Skeletal muscle tissue (tissue), 4 donors: ENCODE measurements around the gene PAIP2B. TPM values are rescaled to one million over a fixed set of nuclear protein-coding genes. Genes with fewer than 3 reads are reported as not detected.

Source experiments
- H3K27ac ChIP-seq: one replicate; pipeline ENCODE4 v1.7.0; 2013; ENCODE audit warnings: mild to moderate bottlenecking, low read depth, low read length, inconsistent platforms
- H3K27me3 ChIP-seq, 3 donors: one replicate each; pipeline ENCODE4 v1.7.0; 2013; ENCODE audit warnings: low read length in 3 of 3; ENCODE audit not compliant: control insufficient read depth in 3 of 3, insufficient read depth in 3 of 3
- H3K36me3 ChIP-seq, 3 donors: one replicate each; pipeline ENCODE4 v1.7.0; 2013; ENCODE audit warnings: low read length in 3 of 3; ENCODE audit not compliant: control insufficient read depth in 3 of 3, insufficient read depth in 3 of 3
- H3K4me1 ChIP-seq, 3 donors: one replicate each; pipeline ENCODE4 v1.7.0; 2013; ENCODE audit warnings: low read length in 3 of 3, mild to moderate bottlenecking in 3 of 3; ENCODE audit not compliant: control insufficient read depth in 3 of 3, insufficient read depth in 3 of 3
- H3K4me3 ChIP-seq, 3 donors: one replicate each; pipeline ENCODE4 v1.7.0; 2013; ENCODE audit warnings: low read length in 3 of 3
- H3K9ac ChIP-seq, 3 donors: one replicate each; pipeline ENCODE4 v1.7.0; 2013; ENCODE audit warnings: low read length in 3 of 3, mild to moderate bottlenecking in 3 of 3, moderate library complexity in 2 of 3, low read depth in 1 of 3
- H3K9me3 ChIP-seq, 3 donors: one replicate each; pipeline ENCODE4 v1.7.0; 2013; ENCODE audit warnings: low read length in 3 of 3; ENCODE audit not compliant: control insufficient read depth in 3 of 3
- total RNA-seq: library from RNA; depleted of rRNA; stranded (reverse); fragments of >200 nt; gene quantifications from one replicate; pipeline ENCODE4 v1.2.3, GENCODE V29; 2014
- donor health status: Osteomylitis.

The PAIP2B gene
- total RNA-seq, 1 donor from 2014 or later: 5.7 TPM

- Histone ChIP-seq H3K9me3 (no peaks in the 10 kb centered on the region), H3K36me3 (peaks cover 0 to 4% (median 0%) of the 10 kb centered on the region in 3 donors), H3K4me1 (peaks cover 4 to 13% (median 10%) of the 10 kb centered on the region in 3 donors), H3K27ac (no peak overlapping the region), H3K4me3 (peak overlapping the region; percentile 60 to 97 (median 94)), H3K27me3 (no peaks in the 10 kb centered on the region), H3K9ac (peak overlapping the region; percentile 38 to 97 (median 88))
Measured at GRCh38 chr2:71224457-71224856, 2.4 kb downstream of the PAIP2B start.

- Histone ChIP-seq H3K4me3 (no peak overlapping the region), H3K27me3 (no peaks in the 10 kb centered on the region), H3K36me3 (peaks cover 0 to 4% (median 0%) of the 10 kb centered on the region in 3 donors), H3K27ac (no peak overlapping the region), H3K9ac (peak overlapping the region in 2 of 3 donors; percentile 88 to 97), H3K9me3 (no peaks in the 10 kb centered on the region), H3K4me1 (peaks cover 4 to 13% (median 10%) of the 10 kb centered on the region in 3 donors)
Measured at GRCh38 chr2:71223767-71224333, 3.1 kb downstream of the PAIP2B start.

- H3K27me3 ChIP-seq: no peaks in the 10 kb centered on the region
- H3K9ac ChIP-seq: no peak overlapping the region
- no peak overlapping the region for H3K27ac ChIP-seq
- H3K36me3 ChIP-seq: peaks cover 0 to 4% (median 0%) of the 10 kb centered on the region in 3 donors
- peaks cover 0 to 7% (median 5%) of the 10 kb centered on the region in 3 donors for H3K4me1 ChIP-seq
- no peaks in the 10 kb centered on the region for H3K9me3 ChIP-seq
- no peak overlapping the region for H3K4me3 ChIP-seq
Measured at GRCh38 chr2:71220743-71221142, 6.2 kb downstream of the PAIP2B start.

GRCh38 chr2:71216501-71216900, 10.4 kb downstream of the PAIP2B start:
- Histone ChIP-seq H3K4me3 (no peak overlapping the region), H3K36me3 (no peaks in the 10 kb centered on the region), H3K4me1 (peaks cover 0 to 3% (median 0%) of the 10 kb centered on the region in 3 donors)

DNA sequence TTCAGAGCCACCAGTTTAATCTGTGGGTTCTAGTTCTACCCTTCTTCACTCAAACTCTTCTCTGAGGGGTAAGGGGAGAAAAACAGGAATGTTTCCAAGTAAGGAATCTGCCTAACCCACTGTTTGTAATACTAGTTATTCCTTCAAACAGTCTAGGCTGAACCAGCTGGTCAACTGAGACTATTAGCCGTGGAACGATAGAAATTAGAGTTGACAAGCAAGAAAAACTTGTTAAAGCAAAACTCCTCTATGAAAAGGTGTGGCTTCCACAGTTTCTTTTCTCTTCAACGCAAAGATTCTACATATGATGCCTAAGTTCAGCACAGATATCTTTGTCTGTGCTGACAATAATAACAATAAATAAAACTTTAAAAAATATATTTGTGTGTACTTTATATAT, 11.5 kb downstream of the PAIP2B start:
- no peak overlapping the region for H3K4me3 ChIP-seq
- no peaks in the 10 kb centered on the region for H3K36me3 ChIP-seq
- H3K9me3 ChIP-seq: no peaks in the 10 kb centered on the region
- H3K27me3 ChIP-seq: no peaks in the 10 kb centered on the region
- H3K9ac ChIP-seq: no peak overlapping the region
- no peak overlapping the region for H3K27ac ChIP-seq
- peaks cover 0 to 3% (median 0%) of the 10 kb centered on the region in 3 donors for H3K4me1 ChIP-seq

More at GRCh38 chr2:71216501-71216900, 10.4 kb downstream of the PAIP2B start:
- Histone ChIP-seq H3K9ac (no peak overlapping the region), H3K27ac (no peak overlapping the region), H3K27me3 (no peaks in the 10 kb centered on the region), H3K9me3 (no peaks in the 10 kb centered on the region)

- Histone ChIP-seq H3K9me3 (no peaks in the 10 kb centered on the region), H3K27ac (no peak overlapping the region), H3K36me3 (no peaks in the 10 kb centered on the region), H3K4me3 (no peak overlapping the region), H3K9ac (no peak overlapping the region), H3K27me3 (no peaks in the 10 kb centered on the region), H3K4me1 (peaks cover 0 to 3% (median 0%) of the 10 kb centered on the region in 3 donors)
Measured at GRCh38 chr2:71212336-71212735, 14.6 kb downstream of the PAIP2B start.

GRCh38 chr2:71210292-71210691, 16.6 kb downstream of the PAIP2B start:
- H3K27ac ChIP-seq: no peak overlapping the region
- H3K9me3 ChIP-seq: no peaks in the 10 kb centered on the region
- no peak overlapping the region for H3K9ac ChIP-seq
- no peaks in the 10 kb centered on the region for H3K4me1 ChIP-seq
- no peaks in the 10 kb centered on the region for H3K27me3 ChIP-seq
- H3K4me3 ChIP-seq: no peak overlapping the region
- no peaks in the 10 kb centered on the region for H3K36me3 ChIP-seq

- no peaks in the 10 kb centered on the region for H3K9me3 ChIP-seq
- no peak overlapping the region for H3K27ac ChIP-seq
- no peaks in the 10 kb centered on the region for H3K4me1 ChIP-seq
- no peaks in the 10 kb centered on the region for H3K36me3 ChIP-seq
- H3K4me3 ChIP-seq: no peak overlapping the region
- no peak overlapping the region for H3K9ac ChIP-seq
- H3K27me3 ChIP-seq: no peaks in the 10 kb centered on the region
Measured at GRCh38 chr2:71208756-71209155, 18.1 kb downstream of the PAIP2B start.

GRCh38 chr2:71207601-71208000, 19.3 kb downstream of the PAIP2B start:
- no peaks in the 10 kb centered on the region for H3K4me1 ChIP-seq
- no peak overlapping the region for H3K9ac ChIP-seq
- no peaks in the 10 kb centered on the region for H3K27me3 ChIP-seq
- no peaks in the 10 kb centered on the region for H3K36me3 ChIP-seq
- no peak overlapping the region for H3K4me3 ChIP-seq
- no peaks in the 10 kb centered on the region for H3K9me3 ChIP-seq
- H3K27ac ChIP-seq: no peak overlapping the region

DNA sequence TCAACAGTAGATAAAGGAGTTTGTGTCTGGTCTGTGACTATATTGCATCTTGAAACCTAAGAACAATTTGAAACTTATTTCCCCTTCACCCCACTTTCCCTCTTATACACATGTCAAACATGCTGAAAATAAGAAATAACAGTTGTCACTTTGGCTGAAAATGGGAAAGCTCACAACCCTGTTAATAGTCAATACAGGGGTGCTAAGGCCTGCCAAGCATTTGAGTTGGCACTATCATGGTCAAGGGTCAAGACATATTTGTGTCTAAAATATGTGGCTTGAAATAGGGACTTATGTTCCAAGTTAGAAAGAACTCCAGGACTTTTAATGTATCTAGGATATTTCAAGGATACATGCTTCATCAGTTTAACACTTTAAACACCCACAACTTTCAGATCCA, 20.6 kb downstream of the PAIP2B start:
- Histone ChIP-seq H3K36me3 (peaks cover 4 to 13% (median 6%) of the 10 kb centered on the region in 3 donors), H3K9me3 (no peaks in the 10 kb centered on the region), H3K27me3 (no peaks in the 10 kb centered on the region), H3K4me3 (no peak overlapping the region), H3K4me1 (no peaks in the 10 kb centered on the region), H3K27ac (no peak overlapping the region), H3K9ac (no peak overlapping the region)
